ENCODE data around the gene PDS5B.

GRCh38 chr13:32745509-32745908 lies 159.3 kb downstream of the PDS5B start:
- TF ChIP-seq CTCF (IDR thresholded peaks at IDR 0.05) (no peak), POLR2A (IDR thresholded peaks at IDR 0.05) (no peak)
